Activated naive CD4-positive, alpha-beta T cell treated with Interleukin-2 at 50 U/mL for 16 hours (primary cell): ENCODE measurements around the gene MAP1A.
"Not testable (repeated sequence)": the region's sequence is repeated elsewhere in the genome, so short reads cannot be mapped to it uniquely, and the experiment has no call there.

ENCODE experiments used
- DNase-seq: peaks from one replicate; pipeline ENCODE4 v3.0.0-alpha.2; 2020

The MAP1A gene

GRCh38 chr15:43531018-43531670 is 13.7 kb downstream of the MAP1A start:
- no peak for DNase-seq

- DNase-seq, result not testable (repeated sequence)
These were observed 15.4 kb downstream of the MAP1A start for GRCh38 chr15:43532826-43533225.

GRCh38 chr15:43534897-43535296 is 17.5 kb downstream of the MAP1A start:
- DNase-seq, result no peak

- DNase-seq, result no peak
These were observed 20.7 kb downstream of the MAP1A start for GRCh38 chr15:43538091-43538490.

- no peak for DNase-seq
These were observed 24.4 kb downstream of the MAP1A start for GRCh38 chr15:43541785-43542184.

- no peak for DNase-seq
These were observed 26.9 kb downstream of the MAP1A start for GRCh38 chr15:43544266-43544665.

- no peak for DNase-seq
These were observed 28.0 kb downstream of the MAP1A start for GRCh38 chr15:43545426-43545825.

GRCh38 chr15:43547539-43547938 is 30.1 kb downstream of the MAP1A start:
- no peak for DNase-seq

GRCh38 chr15:43550527-43551363 is 33.3 kb downstream of the MAP1A start:
- DNase-seq, result no peak

GRCh38 chr15:43552256-43552655 is 34.8 kb downstream of the MAP1A start:
- DNase-seq, result no peak

GRCh38 chr15:43552986-43553385 is 35.6 kb downstream of the MAP1A start:
- no peak for DNase-seq

GRCh38 chr15:43562753-43563152 is 45.3 kb downstream of the MAP1A start:
- DNase-seq, result not testable (repeated sequence)

- not testable (repeated sequence) for DNase-seq
These were observed 46.4 kb downstream of the MAP1A start for GRCh38 chr15:43563793-43564192.

- DNase-seq, result not testable (repeated sequence)
These were observed 49.2 kb downstream of the MAP1A start for GRCh38 chr15:43566615-43567014.

GRCh38 chr15:43574607-43575006 is 57.2 kb downstream of the MAP1A start:
- not testable (repeated sequence) for DNase-seq
